Calu3 (cell line): ENCODE data around the gene LRRC1. TPM values are rescaled to one million over a fixed set of nuclear protein-coding genes. Genes with fewer than 3 reads are reported as not detected.

Experiments used
- BruUV-seq: library from RNA; stranded (reverse); fragments of 400-500 nt; replicated peaks from 2 replicates; lab custom pipeline; 2021; lab: Mats Ljungman, UMichigan
- CTCF ChIA-PET: fragments of 300-600 bp; sonication (Branson Sonifier 250); formaldehyde crosslinking; loops from one replicate; lab custom pipeline; 2022; ENCODE audit warnings: antibody characterized with exemption; lab: Charles Lee
- DNase-seq: peaks from one replicate; pipeline ENCODE4 v3.0.0; 2022
- H3K27ac Mint-ChIP-seq: one replicate; pipeline ENCODE4 v1.8.0; 2022; ENCODE audit warnings: mixed read lengths; ENCODE audit not compliant: unreplicated experiment
- H3K27me3 Mint-ChIP-seq: one replicate; pipeline ENCODE4 v1.8.0; 2022; ENCODE audit warnings: mixed read lengths; ENCODE audit not compliant: unreplicated experiment
- H3K36me3 Mint-ChIP-seq: one replicate; pipeline ENCODE4 v1.8.0; 2022; ENCODE audit warnings: mild to moderate bottlenecking, moderate library complexity, mixed read lengths; ENCODE audit not compliant: insufficient read depth, unreplicated experiment
- H3K4me1 Mint-ChIP-seq: one replicate; pipeline ENCODE4 v1.8.0; 2022; ENCODE audit warnings: mild to moderate bottlenecking, low read depth, mixed read lengths; ENCODE audit not compliant: unreplicated experiment
- H3K4me3 Mint-ChIP-seq: one replicate; pipeline ENCODE4 v1.8.0; 2022; ENCODE audit warnings: mild to moderate bottlenecking, low read depth, moderate library complexity, mixed read lengths; ENCODE audit not compliant: unreplicated experiment
- H3K9me3 Mint-ChIP-seq: one replicate; pipeline ENCODE4 v1.8.0; 2022; ENCODE audit warnings: low read depth, mixed read lengths; ENCODE audit not compliant: unreplicated experiment
- intact Hi-C: fragments of 100-400 bp; cut with micrococcal nuclease; formaldehyde crosslinking; loops from one replicate; pipeline ENCODE4 v1.10.0; 2022; ENCODE audit not compliant: unreplicated experiment
- total RNA-seq: library from RNA; stranded (reverse); gene quantifications from 2 replicates; pipeline ENCODE4 v1.2.3, GENCODE V29; 2022
- TF ChIP-seq, protein P1 (sequence below): fragments of 200-600 bp; IDR thresholded peaks from one replicate; pipeline ENCODE4 v1.8.0; 2022; ENCODE audit warnings: antibody characterized with exemption; ENCODE audit not compliant: unreplicated experiment

The LRRC1 gene
- total RNA-seq, 1 experiment from 2014 or later = 26.6 TPM

DNA sequence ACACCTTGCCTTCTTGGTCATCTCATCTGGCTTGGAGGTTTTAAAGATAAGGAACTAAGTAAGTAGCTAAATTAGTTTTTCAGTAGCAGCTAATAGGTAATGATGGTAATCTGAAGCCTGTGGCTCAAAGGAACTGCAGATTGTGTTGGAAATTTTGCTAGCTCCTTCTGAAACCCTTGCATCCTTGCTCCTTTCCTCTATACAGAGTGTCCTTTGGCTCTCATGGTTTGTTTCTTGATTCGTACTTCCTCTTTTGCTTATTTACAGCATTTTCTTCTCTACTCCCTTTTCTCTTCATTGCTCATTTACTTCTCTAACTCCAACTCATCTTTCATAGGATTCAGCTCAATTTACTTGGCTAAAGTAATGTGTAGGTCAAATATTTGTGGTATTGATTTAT, 19.0 kb downstream of the LRRC1 start:
- intact Hi-C loops = loop anchor here (5.0 kb wide), 1 partner anchor 114 kb away; no protein-coding TSS in a partner anchor
- no peaks in the 10 kb centered on the region for H3K9me3 Mint-ChIP-seq
- no peaks in the 10 kb centered on the region for H3K36me3 Mint-ChIP-seq
- DNase-seq = no peak
- BruUV-seq = no TSS peak
- CTCF ChIA-PET = interaction anchor here (0.6 to 0.7 kb wide), 2 partner anchors 1285 to 1461 kb away, joined by 3 to 6 read pairs; no protein-coding TSS in a partner anchor
- H3K4me1 Mint-ChIP-seq = peaks cover 62% of the 10 kb centered on the region
- H3K27ac Mint-ChIP-seq = no peak overlapping the region
- no peak overlapping the region for H3K4me3 Mint-ChIP-seq
- no peaks in the 10 kb centered on the region for H3K27me3 Mint-ChIP-seq
- TF ChIP-seq, protein P1, sequence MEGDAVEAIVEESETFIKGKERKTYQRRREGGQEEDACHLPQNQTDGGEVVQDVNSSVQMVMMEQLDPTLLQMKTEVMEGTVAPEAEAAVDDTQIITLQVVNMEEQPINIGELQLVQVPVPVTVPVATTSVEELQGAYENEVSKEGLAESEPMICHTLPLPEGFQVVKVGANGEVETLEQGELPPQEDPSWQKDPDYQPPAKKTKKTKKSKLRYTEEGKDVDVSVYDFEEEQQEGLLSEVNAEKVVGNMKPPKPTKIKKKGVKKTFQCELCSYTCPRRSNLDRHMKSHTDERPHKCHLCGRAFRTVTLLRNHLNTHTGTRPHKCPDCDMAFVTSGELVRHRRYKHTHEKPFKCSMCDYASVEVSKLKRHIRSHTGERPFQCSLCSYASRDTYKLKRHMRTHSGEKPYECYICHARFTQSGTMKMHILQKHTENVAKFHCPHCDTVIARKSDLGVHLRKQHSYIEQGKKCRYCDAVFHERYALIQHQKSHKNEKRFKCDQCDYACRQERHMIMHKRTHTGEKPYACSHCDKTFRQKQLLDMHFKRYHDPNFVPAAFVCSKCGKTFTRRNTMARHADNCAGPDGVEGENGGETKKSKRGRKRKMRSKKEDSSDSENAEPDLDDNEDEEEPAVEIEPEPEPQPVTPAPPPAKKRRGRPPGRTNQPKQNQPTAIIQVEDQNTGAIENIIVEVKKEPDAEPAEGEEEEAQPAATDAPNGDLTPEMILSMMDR = no peak

DNA sequence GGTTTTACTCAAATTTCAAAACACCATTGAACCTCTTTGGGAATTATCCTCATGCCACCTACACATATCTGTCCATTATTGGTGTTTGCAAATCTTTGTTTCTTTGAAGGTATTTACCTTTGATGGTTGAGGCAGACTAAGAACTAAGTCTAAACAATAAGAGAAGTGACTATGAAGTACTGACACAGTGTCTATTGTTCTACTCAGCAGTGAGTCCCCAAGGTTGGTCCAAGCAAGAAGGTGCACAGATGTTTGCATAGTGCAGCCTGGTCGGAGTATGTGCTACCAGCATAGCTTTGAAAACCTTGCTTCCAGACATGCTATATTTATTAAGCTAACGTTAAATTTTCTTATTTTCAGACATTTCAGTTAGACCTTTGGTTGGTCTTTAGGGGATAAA, 19.5 kb downstream of the LRRC1 start:
- no peak for DNase-seq
- Mint-ChIP-seq H3K36me3 (no peaks in the 10 kb centered on the region), H3K27ac (no peak overlapping the region), H3K9me3 (no peaks in the 10 kb centered on the region), H3K4me1 (peaks cover 67% of the 10 kb centered on the region), H3K4me3 (no peak overlapping the region), H3K27me3 (no peaks in the 10 kb centered on the region)
- TF ChIP-seq, protein P1 = no peak
- CTCF ChIA-PET = no interaction called here
- no TSS peak for BruUV-seq
- intact Hi-C loops = loop anchor here (5.0 kb wide), 1 partner anchor 113 kb away; no protein-coding TSS in a partner anchor

DNA sequence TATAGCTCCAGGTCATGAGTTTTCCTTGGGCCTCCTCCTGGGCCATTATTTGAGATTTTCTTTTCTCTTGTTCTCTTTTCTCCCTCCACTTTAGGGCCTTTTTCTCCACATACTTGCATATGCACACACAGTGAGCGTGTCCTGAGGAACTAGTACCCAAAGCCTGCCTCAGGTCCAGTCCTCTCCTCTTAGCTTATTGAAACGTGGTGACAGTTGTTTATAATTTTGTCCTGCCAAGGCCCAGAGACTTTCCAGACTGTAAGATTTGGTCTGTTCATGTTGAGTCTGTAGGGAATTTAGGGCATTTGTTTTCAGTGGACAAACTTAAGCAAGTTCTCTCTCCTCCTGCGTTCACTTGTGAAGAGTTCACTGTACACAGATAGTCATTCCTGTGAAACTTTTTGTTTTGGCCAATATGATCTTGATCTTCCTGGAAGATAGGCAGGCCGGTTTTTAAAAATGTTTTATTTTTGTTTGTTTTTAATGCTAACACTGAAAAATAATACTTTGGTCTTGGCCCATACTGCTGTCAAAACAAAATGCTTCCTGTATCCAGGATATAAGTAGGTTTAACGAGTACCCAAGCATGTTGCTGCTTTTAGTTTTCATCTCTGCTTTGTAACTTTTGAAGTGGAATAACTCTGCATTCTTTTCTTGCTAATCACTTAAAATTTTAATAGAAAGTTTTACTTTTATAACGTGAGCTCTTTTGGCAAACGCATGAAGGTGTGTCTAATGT, 20.7 kb downstream of the LRRC1 start:
- no peaks in the 10 kb centered on the region for H3K27me3 Mint-ChIP-seq
- no peak overlapping the region for H3K27ac Mint-ChIP-seq
- intact Hi-C loops = no loop called here
- TF ChIP-seq, protein P1 = no peak
- H3K4me3 Mint-ChIP-seq = no peak overlapping the region
- BruUV-seq = no TSS peak
- no peaks in the 10 kb centered on the region for H3K9me3 Mint-ChIP-seq
- no peak for DNase-seq
- H3K4me1 Mint-ChIP-seq = peaks cover 59% of the 10 kb centered on the region
- no peaks in the 10 kb centered on the region for H3K36me3 Mint-ChIP-seq
- CTCF ChIA-PET = interaction anchor here (0.5 to 0.6 kb wide), 2 partner anchors 12 to 84 kb away, joined by 4 read pairs; no protein-coding TSS in a partner anchor

DNA sequence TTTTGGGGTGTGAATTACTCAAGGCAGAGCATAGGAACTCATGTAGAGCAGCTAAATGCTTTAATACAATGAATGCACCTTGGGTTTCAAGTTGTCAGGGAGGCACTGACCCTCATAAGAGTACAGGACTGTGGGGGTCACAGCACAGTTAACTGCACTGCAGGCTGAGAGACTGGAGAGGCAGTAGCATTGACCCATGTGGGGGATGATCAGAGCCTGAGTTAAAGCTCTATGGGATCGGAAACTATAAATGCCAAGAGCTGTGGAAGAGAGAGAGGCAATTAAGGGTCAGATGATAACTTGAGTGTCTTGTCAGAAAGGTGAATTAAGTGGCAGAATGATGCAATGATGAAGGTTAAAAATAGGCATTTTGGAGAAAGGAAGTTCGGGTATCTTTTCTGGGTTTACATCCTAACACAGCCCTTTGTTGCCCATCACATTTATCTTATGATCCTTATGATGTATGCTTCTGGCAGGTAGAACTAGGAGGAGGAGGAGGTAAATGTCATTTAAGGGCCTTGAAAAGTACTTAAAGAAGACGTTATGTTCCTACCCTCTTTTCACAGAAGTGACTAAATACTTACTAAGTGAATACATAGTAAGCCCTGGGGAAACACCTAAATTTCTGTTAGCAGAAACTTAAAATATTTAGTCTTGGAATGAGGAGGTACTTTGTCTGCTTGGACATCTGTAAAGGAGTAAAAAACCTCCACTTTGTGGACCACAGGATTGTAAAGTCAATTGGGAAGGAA, 24.2 kb downstream of the LRRC1 start:
- BruUV-seq = no TSS peak
- intact Hi-C loops = no loop called here
- Mint-ChIP-seq H3K36me3 (no peaks in the 10 kb centered on the region), H3K4me1 (peaks cover 32% of the 10 kb centered on the region), H3K9me3 (no peaks in the 10 kb centered on the region), H3K27me3 (no peaks in the 10 kb centered on the region), H3K4me3 (no peak overlapping the region), H3K27ac (no peak overlapping the region)
- TF ChIP-seq, protein P1 = no peak
- no peak for DNase-seq
- CTCF ChIA-PET = no interaction called here
